Cardiac septum (tissue), 1 donor: Measurements from ENCODE around the gene C10orf105. TPM values are rescaled to one million over a fixed set of nuclear protein-coding genes. Genes with fewer than 3 reads are reported as not detected.

Experiments used
- DNase-seq: peaks from one replicate; pipeline ENCODE4 v3.0.0-alpha.2; 2020; ENCODE audit warnings: low spot score
- intact Hi-C: fragments of 100-400 bp; cut with DNase I; formaldehyde crosslinking; loops from one replicate; pipeline ENCODE4 v1.14.0; 2022
- long read RNA-seq: library from polyadenylated mRNA; unstranded; transcript quantifications from one replicate; pipeline ENCODE4 v2.0.0, GENCODE V29; 2021
- total RNA-seq: library from RNA; stranded (reverse); fragmentation: NEBNext Ultra II Directional; extraction: Animal tissue kit (Norgen Biotek cat#: 25700); gene quantifications from one replicate; pipeline ENCODE4 v1.2.1, GENCODE V29; 2021
- donor health status: DM: no; HTN: no; CAD: no.

Gene C10orf105
- not detected for total RNA-seq
- long read RNA-seq: 0 reads

DNA sequence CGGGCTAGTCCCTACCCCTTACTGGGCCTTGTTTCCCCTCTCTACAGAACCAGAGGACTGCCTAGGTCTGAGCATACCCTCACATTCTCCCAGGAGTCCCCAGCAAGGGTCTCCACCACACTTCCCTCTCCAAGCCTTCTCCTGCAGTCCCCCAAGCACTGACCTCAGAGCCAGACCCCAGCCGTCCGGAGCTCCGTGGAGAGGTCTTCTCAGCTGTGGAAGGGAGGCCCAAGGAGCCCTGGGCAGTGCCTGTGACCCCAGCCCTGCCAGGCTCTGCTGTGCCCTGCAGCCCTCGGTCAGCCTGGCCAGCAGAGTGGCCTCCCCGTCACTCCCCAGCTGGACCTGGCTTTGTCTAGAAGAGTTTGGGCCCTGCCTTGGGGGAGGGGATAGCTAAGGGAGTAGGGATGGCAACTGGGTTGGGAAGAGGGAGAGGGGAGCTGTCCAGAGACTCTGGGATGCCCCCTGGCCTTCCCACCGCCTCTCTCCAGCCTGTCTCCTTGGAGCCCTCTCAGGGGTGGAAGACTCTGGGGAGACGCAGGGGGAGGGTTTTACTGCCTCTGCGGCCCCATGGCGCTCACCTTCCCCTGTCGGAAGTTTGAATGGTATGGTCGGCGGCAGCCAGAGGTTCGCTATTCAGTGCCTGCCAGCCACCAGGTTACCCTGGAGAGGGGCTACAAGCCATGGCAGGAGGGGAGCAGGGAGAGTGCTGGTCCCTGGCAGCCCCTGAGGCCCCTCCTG is at the start of gene C10orf105:
TSS of gene C10orf105 (minus strand) at position 315 of the 738 bp plus-strand sequence. CDS start 3,441 bp downstream, outside the sequence.
- DNase-seq: no peak

DNA sequence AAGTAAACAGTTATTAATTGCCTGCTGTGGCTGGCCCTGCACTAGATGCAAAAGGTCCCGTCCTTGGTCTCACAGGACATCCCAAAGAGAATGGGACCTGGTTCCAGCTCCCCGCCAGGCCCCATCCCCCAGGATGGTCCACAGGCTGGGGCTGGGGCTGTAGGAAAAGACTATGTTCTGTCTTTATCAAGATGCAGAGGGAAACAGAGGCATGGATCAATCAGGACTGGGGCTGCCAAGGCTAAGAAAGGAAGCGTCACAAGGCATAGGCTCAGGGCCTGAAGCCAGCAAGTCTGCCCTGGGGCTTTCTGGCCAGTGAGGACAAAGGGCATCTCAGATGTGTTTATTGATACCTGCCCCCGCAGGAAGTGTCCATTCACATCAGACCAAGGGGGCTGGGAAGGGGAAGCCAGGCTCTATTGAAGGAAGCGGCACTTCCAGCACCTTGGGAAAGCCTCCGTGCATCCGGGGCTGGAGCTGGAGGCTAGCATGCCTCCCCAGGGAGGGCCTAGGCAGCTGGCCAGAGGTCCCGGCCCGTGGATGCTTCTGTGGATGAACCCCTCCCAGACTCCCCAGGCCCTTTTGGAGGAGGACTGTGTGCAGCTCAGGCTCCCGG is 48.0 kb upstream of the C10orf105 start:
- intact Hi-C loops: loop anchor here (5.0 kb wide), 1 partner anchor 220 kb away; no protein-coding TSS in a partner anchor

More for the DNA sequence above, at the start of gene C10orf105:
- intact Hi-C loops: loop anchor here (10.0 kb wide), 1 partner anchor 165 kb away; no protein-coding TSS in a partner anchor

DNA sequence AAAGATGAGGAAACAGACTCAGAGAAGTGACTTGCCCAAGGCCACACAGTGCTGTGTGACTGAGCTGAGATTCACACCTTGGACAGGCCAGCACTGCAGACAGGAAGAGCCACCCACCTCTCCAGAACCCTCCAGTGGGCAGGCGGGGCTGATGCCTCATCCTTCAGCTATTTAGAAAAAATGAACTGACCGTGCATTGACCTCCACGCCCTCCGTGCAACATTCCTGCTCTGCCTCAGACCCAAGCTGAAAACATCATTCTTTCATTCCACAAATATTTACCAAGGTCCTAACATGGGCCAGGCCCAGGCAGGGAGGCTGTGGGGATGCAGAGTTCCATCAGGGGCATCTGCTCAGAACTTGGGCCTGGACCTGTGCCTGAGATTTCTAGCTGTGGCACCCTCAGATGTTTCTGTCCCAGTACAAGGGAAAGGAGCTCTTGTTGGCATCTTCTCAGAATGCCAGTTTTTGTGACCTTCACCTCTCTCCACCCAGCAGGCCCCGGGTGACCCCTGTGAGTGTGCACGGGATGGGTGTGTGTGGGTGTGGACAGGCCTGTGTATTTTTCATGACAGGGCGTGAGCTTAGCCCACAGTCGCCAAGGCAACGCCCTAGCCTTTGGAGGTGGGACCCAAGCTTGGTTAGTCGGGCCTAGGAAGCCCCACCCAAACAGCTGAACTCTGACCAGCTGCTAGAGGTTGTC is 47.3 kb upstream of the C10orf105 start:
- intact Hi-C loops: loop anchor here (5.0 kb wide), 1 partner anchor 220 kb away; no protein-coding TSS in a partner anchor
- peak; percentile 85 for DNase-seq

More for the DNA sequence above, 48.0 kb upstream of the C10orf105 start:
- DNase-seq: peak; percentile 83

- intact Hi-C loops: loop anchor here (2.0 to 5.0 kb wide), 2 partner anchors 19 to 219 kb away; no protein-coding TSS in a partner anchor
- DNase-seq: no peak
Observed at GRCh38 chr10:71765906-71766716, 46.5 kb upstream of the C10orf105 start.

- DNase-seq: peak; percentile 86
- intact Hi-C loops: loop anchor here (2.0 to 5.0 kb wide), 2 partner anchors 19 to 218 kb away; no protein-coding TSS in a partner anchor
Observed at GRCh38 chr10:71765176-71765904, 45.8 kb upstream of the C10orf105 start.

GRCh38 chr10:71763352-71764127 is 44.0 kb upstream of the C10orf105 start:
- intact Hi-C loops: loop anchor here (2.0 kb wide), 1 partner anchor 17 kb away; no protein-coding TSS in a partner anchor
- no peak for DNase-seq

GRCh38 chr10:71762324-71762723 is 42.7 kb upstream of the C10orf105 start:
- DNase-seq: no peak
- intact Hi-C loops: no loop called here

DNA sequence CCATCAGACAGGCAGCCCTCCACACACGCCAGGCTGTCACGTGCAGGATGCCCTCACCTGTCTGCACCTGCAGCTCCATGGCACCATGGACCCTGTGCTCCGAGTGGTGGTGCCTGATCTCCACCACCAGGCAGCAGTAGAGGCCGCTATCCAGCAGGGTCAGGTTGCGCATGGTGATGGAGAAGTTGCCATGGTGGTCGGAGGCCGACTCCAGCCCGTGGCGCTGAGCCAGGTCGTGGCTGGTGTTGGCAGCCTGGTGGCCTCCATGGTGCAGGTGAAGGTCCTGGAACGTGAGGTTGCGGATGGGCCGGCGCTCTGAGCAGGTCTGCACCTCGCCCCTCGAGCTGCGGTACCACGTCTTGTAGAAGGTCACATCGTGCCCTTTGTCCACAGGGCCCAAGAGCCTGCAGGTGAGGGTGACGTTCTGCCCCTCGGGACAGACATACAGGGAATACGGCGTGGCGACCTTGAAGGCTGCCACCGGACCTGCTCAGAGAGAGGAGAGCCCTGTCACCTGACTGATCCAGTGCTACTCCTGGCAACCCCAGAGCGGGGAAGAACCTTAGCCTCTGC is 42.0 kb upstream of the C10orf105 start:
- intact Hi-C loops: no loop called here
- no peak for DNase-seq

DNA sequence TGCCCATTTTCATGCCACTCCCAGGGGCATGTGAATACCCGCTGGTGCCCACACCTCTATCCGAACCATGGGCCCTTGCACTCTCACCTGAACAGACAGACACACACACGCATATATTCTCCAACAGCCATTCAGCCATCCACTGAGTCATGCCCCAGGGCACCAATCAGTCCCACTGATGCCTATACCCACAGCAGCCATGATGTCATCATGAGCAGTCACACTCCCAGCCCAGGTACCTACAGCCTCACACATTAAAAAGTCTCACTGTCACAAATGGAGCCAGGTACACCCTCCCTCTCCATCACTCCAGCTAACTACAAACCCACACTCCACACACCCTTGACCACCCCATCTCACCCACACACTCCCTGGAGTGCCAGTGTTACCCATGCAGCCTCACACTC is 41.5 kb upstream of the C10orf105 start:
- DNase-seq: no peak
- intact Hi-C loops: no loop called here

DNA sequence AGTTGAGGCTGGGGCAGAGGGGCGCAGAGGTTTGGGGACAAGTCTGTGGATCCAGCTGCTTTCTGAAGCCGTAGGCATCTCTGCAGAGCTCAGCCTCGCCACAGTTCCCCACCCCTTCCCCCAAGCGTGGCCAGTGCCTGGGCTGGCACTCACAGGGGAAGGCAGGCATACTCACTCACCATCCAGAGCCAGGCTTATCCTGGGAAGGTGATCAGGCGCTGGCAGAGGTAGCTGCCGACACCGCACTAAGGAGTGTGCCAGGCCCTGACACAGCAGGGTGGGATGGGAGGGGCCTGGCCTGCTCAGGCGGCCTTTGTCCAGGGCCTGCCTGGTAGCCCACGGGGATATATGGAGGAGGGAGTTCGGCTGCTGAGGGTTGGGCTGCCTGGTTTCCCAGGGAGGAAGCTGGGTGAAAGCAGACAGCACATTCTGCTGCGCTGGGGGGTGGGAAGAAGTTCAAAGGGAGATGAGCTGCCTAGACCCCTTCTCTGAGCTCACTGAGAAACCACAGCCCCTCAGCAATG is 37.9 kb upstream of the C10orf105 start:
- no peak for DNase-seq
- intact Hi-C loops: no loop called here

DNA sequence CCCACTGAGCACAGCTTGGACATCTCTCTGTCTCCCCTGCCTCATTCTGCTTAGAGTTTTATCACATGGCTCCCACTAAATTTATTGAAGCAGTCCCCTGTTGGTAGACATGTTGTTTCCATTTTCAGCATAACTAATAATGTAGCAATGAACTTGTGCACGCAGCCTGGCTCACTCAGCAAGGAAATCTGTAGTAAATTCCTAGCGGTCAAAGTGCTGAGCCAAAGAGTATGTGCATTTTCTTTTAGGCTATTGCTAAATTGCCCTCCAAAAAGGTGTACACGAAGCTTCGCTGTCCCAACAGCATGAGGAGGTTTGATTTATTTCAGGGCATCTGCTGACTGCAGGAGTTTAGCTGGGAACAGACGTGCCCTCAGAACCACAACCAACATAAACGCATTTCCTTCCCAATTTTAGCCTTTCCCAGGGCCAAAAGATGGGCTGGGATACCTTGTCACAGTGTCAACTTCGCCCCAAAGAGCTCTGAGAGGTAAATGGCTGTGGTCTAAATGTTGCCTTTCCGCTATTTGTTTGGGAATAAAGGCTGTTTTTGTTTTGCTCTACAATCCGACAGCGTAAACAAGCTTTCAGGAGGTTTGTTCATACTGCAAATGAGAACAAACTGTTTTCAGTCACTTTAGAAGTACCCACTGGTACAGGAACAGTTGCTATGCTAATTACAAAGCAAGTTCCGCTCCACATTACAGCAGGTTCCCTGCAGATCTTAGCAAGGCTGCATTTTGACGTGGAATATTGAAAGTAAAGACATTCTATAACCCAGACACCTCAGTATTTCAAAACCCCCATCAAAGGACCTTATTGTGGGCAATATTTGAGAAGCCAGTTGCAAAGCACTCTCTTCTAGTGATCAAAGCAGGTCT is 37.0 kb upstream of the C10orf105 start:
- intact Hi-C loops: no loop called here
- no peak for DNase-seq

DNA sequence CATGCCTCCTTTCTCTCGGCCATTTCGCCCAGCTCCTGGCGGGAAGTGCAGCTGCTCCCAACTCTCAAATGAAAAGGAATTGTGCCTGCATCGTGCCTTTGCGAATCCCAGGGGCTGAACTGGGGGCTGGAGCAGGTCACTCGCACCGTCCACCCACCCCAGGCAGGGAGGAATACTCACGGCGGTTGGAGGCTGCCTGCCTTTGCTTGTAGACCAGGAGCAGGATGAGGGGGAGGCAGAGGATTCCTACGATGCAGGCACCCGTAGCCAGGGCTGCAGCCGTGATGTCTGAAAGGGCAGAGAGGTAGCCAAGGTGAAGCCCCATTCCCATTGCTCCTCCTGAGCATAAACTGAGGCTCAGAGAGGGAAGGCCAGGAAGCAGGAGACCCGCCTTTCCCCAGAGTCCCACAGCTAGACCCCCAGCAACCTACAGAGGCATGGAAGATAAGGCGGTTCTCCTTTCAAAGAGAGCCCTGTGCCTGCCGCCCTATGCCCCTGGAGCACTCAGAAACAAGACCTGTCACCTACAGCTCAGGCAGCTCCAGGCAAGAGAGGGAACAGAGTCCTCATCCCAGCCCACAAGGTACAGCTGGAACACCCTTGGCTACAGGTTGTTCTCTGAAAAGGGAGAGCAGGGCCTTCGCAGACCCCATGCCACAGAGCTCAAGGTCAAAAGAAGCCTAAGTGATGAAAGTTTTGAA is 35.8 kb upstream of the C10orf105 start:
- intact Hi-C loops: no loop called here
- DNase-seq: no peak

DNA sequence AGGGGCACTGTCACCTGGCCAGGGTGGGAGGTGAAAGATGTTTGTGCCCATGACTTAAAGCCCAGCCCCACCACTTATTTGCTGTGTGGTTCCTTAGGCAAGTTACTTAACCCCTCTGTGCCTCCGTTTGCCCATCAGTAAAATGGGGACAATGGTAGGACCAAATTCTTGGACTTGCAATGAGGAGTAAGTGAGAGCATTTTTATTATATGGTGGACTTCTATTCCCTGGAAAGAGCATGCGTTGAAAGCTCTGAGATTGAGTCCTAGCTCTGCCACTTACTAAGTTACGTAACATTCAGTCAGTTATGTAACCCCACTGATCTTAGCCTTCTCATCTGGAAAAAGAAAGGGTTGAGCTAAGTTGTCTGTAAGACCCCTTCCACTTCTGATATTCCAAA is 35.0 kb upstream of the C10orf105 start:
- DNase-seq: no peak
- intact Hi-C loops: no loop called here

GRCh38 chr10:71753960-71754505 is 34.5 kb upstream of the C10orf105 start:
- intact Hi-C loops: no loop called here
- DNase-seq: no peak
